Muscle of leg (tissue), 11 donors: ENCODE results near the gene NKIRAS2. TPM values are rescaled to one million over a fixed set of nuclear protein-coding genes. Genes with fewer than 3 reads are reported as not detected.
A peak's percentile ranks its signal among the peaks of the same experiment; 100 is the strongest.
"Not testable (repeated sequence)": the region's sequence is repeated elsewhere in the genome, so short reads cannot be mapped to it uniquely, and the experiment has no call there.

Experiments used
- DNase-seq: peaks from one replicate; pipeline ENCODE4 v3.0.0; 2013
- H3K27ac ChIP-seq: one replicate; pipeline ENCODE4 v1.5.1; 2013; ENCODE audit warnings: mild to moderate bottlenecking, low read length, control low read depth
- H3K27me3 ChIP-seq: one replicate; pipeline ENCODE4 v1.6.1; 2013; ENCODE audit warnings: low read length; ENCODE audit not compliant: control insufficient read depth, insufficient read depth
- H3K36me3 ChIP-seq: one replicate; pipeline ENCODE4 v1.6.1; 2013; ENCODE audit warnings: low read length; ENCODE audit not compliant: control insufficient read depth, insufficient read depth
- H3K4me1 ChIP-seq: one replicate; pipeline ENCODE4 v1.6.1; 2013; ENCODE audit warnings: low read length; ENCODE audit not compliant: control insufficient read depth, insufficient read depth
- H3K4me3 ChIP-seq: one replicate; pipeline ENCODE4 v1.5.1; 2013; ENCODE audit warnings: low read length, control low read depth
- H3K9me3 ChIP-seq: replicated peaks from 2 replicates; pipeline ENCODE4 v1.6.1; 2013; ENCODE audit warnings: low read depth, low read length; ENCODE audit not compliant: control insufficient read depth
- WGBS: methylation state at CpG from one replicate; pipeline ENCODE4 v1.1.5; 2013; ENCODE audit warnings: missing lambda C conversion rate; ENCODE audit not compliant: insufficient coverage; 5-methylcytosine and 5-hydroxymethylcytosine counted together
- polyA plus RNA-seq, 8 donors: library from polyadenylated mRNA; unstranded; fragments of 120-200 nt; gene quantifications; one replicate each; pipeline versions ENCODE4 v1.2.1 to v1.2.3, GENCODE V29; 2013; ENCODE audit warnings: inconsistent platforms in 1 of 8, low replicate concordance in 1 of 8; ENCODE audit not compliant: insufficient read length in 8 of 8, insufficient read depth in 1 of 8
- total RNA-seq: library from RNA; stranded (reverse); fragments of 120-200 nt; gene quantifications from one replicate; pipeline ENCODE4 v1.2.4, GENCODE V29; 2013

NKIRAS2 gene
- total and polyA plus RNA-seq, 9 donors = 35.0 to 55.8 (median 47.7) TPM

DNA sequence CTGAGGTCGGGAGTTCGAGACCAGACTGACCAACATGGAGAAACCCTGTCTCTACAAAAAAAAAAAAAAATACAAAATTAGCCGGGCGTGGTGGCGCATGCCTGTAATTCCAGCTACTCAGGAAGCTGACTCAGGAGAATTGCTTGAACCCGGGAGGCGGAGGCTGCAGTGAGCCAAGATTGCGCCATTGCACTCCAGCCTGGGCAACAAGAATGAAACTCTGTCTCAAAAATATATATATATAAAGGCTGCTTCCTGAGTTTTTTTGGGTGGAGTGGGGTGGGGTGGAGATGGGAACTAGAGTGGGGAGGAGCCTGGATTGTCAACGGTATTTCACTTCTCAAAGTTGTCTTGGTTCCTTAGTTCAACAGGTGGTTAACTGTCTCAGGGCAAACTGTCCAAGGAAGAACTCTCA lies 9.6 kb upstream of the NKIRAS2 start:
- not testable (repeated sequence) for H3K4me3 ChIP-seq, H3K9me3 ChIP-seq, H3K4me1 ChIP-seq, H3K27me3 ChIP-seq, DNase-seq, H3K36me3 ChIP-seq, H3K27ac ChIP-seq
- whole genome bisulfite sequencing = 38% methylated on average over 1 of the region's 9 CpGs

DNA sequence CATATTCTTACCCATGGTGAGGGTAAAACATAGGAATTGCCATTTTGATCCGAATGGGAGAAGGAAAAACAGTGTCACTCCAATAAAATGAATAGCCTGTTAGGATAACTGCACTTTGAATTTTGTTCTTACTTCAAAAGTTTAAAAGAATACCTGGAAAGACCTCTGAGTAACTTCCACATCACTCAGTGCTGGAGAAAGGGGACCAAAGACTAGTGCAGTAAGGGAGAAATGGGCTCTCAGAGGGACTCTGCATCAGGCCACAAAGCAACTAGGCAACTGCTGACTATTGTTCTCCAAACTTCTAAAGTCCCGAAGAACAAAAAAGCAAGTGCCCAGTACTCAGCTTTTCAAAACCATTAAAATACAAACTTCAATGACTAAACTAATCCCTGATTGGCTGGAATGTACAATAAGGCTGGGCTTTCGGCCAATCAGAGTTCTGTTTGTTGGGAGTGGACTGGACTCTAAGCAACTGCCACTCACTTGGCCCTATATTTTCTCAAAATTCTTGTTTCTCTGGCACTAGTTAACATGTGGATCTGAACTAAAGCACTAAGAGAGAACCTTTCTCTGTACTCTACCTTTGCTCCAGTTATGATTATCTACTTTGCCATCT lies 8.9 kb upstream of the NKIRAS2 start:
- H3K27me3 ChIP-seq = no peaks in the 10 kb centered on the region
- no peaks in the 10 kb centered on the region for H3K9me3 ChIP-seq
- WGBS = no CpG with 5 or more reads among the region's 3 CpGs
- peaks cover 7% of the 10 kb centered on the region for H3K4me1 ChIP-seq
- H3K36me3 ChIP-seq = peaks cover 5% of the 10 kb centered on the region
- H3K27ac ChIP-seq = no peak overlapping the region
- no peak overlapping the region for H3K4me3 ChIP-seq
- DNase-seq = no peak

DNA sequence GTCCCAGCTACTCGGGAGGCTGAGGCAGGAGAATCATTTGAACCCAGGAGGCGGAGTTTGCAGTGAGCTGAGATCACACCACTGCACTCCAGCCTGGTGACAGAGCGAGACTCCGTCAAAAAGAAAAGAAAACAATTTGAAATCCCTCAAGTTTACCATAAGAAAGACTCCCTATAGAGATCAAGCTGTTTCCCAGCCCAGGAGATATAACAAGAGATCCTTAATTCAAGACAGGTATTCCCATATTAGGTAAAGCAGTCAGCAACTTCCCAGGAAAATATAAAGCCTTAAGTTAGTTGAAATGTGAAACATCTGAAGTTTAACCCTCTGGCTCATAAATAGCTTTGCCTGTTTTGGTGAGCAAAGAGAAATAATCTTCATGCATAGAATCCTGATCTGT lies 7.5 kb upstream of the NKIRAS2 start:
- H3K27me3 ChIP-seq, H3K27ac ChIP-seq: not testable (repeated sequence)

DNA sequence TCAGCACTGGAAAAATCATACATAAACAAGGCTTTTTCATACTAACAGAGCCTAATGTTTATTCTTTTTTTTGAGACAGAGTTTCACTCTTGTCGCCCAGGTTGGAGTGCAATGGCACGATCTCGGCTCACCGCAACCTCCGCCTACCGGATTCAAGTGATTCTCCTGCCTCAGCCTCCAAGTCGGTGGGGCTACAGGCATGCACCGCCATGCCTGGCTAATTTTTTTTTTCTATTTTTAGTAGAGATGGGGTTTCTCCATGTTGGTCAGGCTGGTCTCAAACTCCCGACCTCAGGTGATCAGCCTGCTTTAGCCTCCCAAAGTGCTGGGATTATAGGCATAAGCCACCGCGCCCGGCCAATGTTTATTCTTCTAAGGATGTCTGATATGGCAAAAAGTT lies 6.2 kb upstream of the NKIRAS2 start:
- not testable (repeated sequence) for H3K4me3 ChIP-seq, H3K27ac ChIP-seq, DNase-seq, H3K9me3 ChIP-seq, H3K27me3 ChIP-seq, H3K36me3 ChIP-seq
- 100% methylated on average over 1 of the region's 12 CpGs for WGBS
- peaks cover 20% of the 10 kb centered on the region for H3K4me1 ChIP-seq

More for the DNA sequence above, 7.5 kb upstream of the NKIRAS2 start:
- not testable (repeated sequence) for DNase-seq, H3K9me3 ChIP-seq, H3K4me3 ChIP-seq, H3K36me3 ChIP-seq
- peaks cover 11% of the 10 kb centered on the region for H3K4me1 ChIP-seq
- 100% methylated on average over 1 of the region's 4 CpGs for WGBS

DNA sequence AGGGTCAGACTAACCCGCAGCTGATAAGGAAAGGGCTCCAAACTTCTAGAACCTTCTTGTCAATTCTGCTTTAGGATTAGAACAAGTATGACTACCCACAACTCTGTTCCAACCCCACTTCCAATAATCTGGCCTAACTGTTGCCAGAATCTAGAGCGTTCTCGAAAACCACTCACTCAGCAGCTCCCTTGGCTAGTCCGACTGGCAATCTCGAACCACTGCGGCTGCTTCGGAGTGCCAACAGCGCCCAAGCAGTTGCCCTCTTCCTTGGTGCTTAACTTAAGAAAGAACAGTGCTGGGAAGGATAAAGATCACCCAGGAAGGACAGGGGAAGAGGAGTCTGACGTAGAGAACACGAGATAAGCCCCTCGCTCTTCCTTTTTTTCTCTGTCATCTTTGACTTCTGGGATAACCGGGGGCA lies 3.5 kb upstream of the NKIRAS2 start:
- peak overlapping the region; percentile 97 for H3K27ac ChIP-seq

DNA sequence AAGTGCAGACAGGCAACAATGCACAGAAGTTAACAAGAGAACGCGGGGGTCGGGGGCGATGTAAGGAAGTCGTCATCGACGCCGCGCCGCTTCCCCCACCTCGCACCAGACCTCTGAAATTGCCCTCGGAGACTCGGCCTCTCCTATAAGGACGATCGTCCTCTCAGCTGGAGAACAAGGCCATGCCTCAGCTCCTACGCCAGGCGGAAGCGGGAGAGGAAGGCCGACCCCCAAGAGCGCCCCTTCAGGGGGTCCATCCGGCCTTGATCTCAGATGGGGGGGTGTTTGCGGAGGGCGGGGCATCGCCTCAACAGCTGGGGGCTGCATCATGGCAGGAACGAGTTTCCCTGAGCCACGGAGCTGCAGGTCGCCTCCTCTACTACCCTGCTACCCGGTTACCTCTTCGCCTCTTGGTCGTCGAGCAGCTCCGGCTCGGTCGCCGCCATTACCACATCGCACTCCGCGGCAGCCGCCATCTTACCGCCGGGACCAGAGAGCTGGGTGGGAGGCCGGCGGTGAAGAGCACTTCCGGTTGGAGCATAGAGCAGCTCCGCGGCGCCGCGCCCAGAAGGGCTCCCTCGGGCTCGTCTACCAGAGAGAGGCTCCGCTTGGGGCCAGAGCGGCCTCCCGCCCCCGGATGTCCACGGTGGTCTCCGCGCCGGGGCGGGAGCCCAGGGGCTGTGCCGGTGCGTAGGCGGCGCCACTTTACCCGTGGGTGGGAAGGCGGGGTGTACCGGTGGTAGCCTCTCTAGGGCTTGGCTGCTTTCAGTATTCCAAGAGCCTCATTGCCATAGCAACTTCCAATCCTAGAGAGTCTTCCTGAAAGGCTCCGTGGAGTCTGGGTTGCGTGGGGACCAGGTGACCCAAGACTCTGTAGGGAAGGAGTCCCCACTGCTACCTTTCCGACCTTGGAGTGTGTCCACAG lies 2.7 kb upstream of the NKIRAS2 start, which contains the start of gene DNAJC7:
Gene DNAJC7 (minus strand): TSS at position 499 of the 925 bp plus-strand sequence. CDS start 23 bp downstream, at position 476.
- Histone ChIP-seq H3K27ac (peak within 1 kb of the TSS; percentile 97), H3K9me3 (no peaks in the 10 kb centered on the region), H3K36me3 (peaks cover 12% of the 10 kb centered on the region), H3K27me3 (no peaks in the 10 kb centered on the region), H3K4me1 (peaks cover 31% of the 10 kb centered on the region), H3K4me3 (peak within 1 kb of the TSS; percentile 63)
- DNase-seq = peak; percentile 98
- under 1% methylated on average over 54 of the region's 70 CpGs for WGBS

More for the DNA sequence above, 3.5 kb upstream of the NKIRAS2 start:
- Histone ChIP-seq H3K27me3 (no peaks in the 10 kb centered on the region), H3K4me3 (peak overlapping the region; percentile 63), H3K9me3 (no peaks in the 10 kb centered on the region), H3K4me1 (peaks cover 31% of the 10 kb centered on the region), H3K36me3 (peaks cover 8% of the 10 kb centered on the region)
- 19% methylated on average over 5 of the region's 12 CpGs for WGBS
- DNase-seq = peak; percentile 39

DNA sequence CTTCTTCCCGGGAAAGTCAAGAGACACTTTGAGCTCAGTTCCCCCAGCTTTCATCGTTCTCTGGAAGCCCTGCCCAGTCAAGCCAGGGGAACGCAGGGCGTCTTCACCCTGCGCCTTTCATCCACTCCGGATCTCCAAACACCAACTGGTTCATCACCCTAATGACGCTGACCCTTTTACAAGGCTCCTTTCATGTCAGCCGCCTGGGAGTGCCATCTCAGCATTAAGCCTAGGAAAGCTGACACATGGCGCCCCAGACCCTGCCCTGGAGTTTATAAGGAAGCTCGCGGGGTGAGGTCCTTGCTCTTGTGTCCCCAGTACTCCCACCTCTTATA lies 2.1 kb upstream of the NKIRAS2 start:
- 0% methylated on average over 2 of the region's 11 CpGs for WGBS
- Histone ChIP-seq H3K27ac (peak overlapping the region; percentile 97), H3K36me3 (peaks cover 18% of the 10 kb centered on the region), H3K4me3 (peak overlapping the region; percentile 63), H3K9me3 (no peaks in the 10 kb centered on the region), H3K27me3 (no peaks in the 10 kb centered on the region), H3K4me1 (peaks cover 31% of the 10 kb centered on the region)
- no peak for DNase-seq

DNA sequence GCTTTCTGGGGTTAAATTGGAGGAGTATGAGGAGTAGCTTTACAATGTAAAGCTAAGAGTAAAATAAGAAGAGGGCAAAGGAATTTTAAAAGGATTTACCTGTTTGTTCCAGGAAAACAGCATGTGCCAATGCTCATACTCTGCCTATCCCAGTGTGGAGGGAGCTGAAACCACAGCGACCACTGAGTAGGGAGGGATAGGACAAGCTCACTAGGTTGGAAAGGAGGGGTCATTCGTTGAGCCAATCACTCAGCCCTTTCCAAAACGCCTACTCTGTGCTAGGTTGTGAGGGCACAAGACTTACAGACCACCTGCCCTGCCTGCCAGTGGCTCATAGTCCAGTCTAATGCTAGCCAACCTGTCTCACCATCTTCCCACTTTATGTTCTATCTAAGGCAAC lies 1.6 kb upstream of the NKIRAS2 start:
- Histone ChIP-seq H3K27ac (peak overlapping the region; percentile 97), H3K27me3 (no peaks in the 10 kb centered on the region), H3K4me1 (peaks cover 31% of the 10 kb centered on the region), H3K4me3 (peak overlapping the region; percentile 63), H3K9me3 (no peaks in the 10 kb centered on the region), H3K36me3 (peaks cover 23% of the 10 kb centered on the region)
- 0% methylated on average over 1 of the region's 3 CpGs for WGBS
- DNase-seq = no peak

DNA sequence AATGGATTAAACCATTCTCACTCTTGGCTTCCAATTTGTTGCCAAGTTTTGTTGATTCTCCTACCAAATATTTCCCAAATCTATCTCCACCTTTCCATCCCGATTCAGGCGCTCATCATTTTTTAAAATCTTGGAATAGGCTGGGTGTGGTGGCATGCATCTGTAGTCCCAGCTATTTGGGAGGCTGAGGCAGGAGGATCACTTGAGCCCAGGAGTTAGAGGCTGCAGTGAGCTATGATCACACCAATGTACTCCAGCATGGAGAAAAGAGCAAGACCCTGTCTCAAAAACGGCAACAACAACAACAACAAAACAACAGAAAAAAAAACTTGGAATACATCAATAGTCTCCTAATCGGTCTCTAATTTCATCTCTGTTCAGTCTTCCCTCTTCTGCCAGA lies 902 bp upstream of the NKIRAS2 start:
- Histone ChIP-seq H3K27me3 (no peaks in the 10 kb centered on the region), H3K4me1 (peaks cover 34% of the 10 kb centered on the region), H3K9me3 (no peaks in the 10 kb centered on the region), H3K36me3 (peaks cover 30% of the 10 kb centered on the region), H3K27ac (no peak overlapping the region), H3K4me3 (no peak overlapping the region)
- WGBS = no CpG with 5 or more reads among the region's 4 CpGs
- DNase-seq = no peak

DNA sequence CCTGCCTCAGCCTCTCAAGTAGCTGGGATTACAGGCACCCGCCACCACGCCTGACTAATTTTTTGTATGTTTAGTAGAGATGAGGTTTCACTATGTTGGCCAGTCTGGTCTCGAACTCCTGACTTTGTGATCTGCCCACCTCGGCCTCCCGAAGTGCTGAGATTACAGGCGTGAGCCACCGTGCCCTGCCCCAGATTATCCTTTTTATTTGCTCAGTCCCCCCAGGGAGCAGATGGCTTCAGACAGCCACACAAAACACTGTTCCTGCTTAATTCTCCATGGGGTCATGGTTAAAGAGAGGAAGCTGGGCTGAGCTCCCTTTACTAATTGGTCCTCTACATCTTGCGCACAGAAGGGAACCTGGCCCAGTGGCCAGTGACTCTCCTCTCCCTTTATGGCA lies 955 bp downstream of the NKIRAS2 start:
- not testable (repeated sequence) for DNase-seq, H3K27ac ChIP-seq, H3K9me3 ChIP-seq, H3K27me3 ChIP-seq
- WGBS = no CpG with 5 or more reads among the region's 8 CpGs
- Histone ChIP-seq H3K4me1 (peaks cover 39% of the 10 kb centered on the region), H3K4me3 (peak overlapping the region; percentile 86), H3K36me3 (peaks cover 35% of the 10 kb centered on the region)
